ENCODE data around the gene IP6K3.
A peak's percentile ranks its signal among the peaks of the same experiment; 100 is the strongest.

IP6K3 gene

GRCh38 chr6:33700391-33701050 is 46.2 kb downstream of the IP6K3 start:
- DNase-seq, result peak; percentile 60 to 72

GRCh38 chr6:33699739-33700138 is 47.0 kb downstream of the IP6K3 start:
- no peak for DNase-seq

- no peak for DNase-seq
Observed at GRCh38 chr6:33699131-33699530, 47.6 kb downstream of the IP6K3 start.

- DNase-seq, result no peak
Observed at GRCh38 chr6:33698494-33698893, 48.2 kb downstream of the IP6K3 start.

- DNase-seq, result no peak
Observed at GRCh38 chr6:33697845-33698244, 48.9 kb downstream of the IP6K3 start.

- peak; percentile 60 to 74 for DNase-seq
Observed at GRCh38 chr6:33696548-33697518, 49.9 kb downstream of the IP6K3 start.

GRCh38 chr6:33696076-33696475 is 50.6 kb downstream of the IP6K3 start:
- DNase-seq, result no peak

GRCh38 chr6:33695451-33695887 is 51.2 kb downstream of the IP6K3 start:
- DNase-seq, result no peak

- no peak for DNase-seq
Observed at GRCh38 chr6:33694977-33695376, 51.7 kb downstream of the IP6K3 start.

GRCh38 chr6:33694401-33694931 is 52.2 kb downstream of the IP6K3 start:
- DNase-seq, result peak; percentile 60 to 70

GRCh38 chr6:33693186-33694105 is 53.3 kb downstream of the IP6K3 start:
- peak; percentile 9 to 57 for DNase-seq

- DNase-seq, result no peak
Observed at GRCh38 chr6:33692760-33693158, 53.9 kb downstream of the IP6K3 start.

- no peak for DNase-seq
Observed at GRCh38 chr6:33692078-33692759, 54.5 kb downstream of the IP6K3 start.

GRCh38 chr6:33691456-33692077 is 55.1 kb downstream of the IP6K3 start:
- DNase-seq, result no peak

GRCh38 chr6:33690766-33691165 is 55.9 kb downstream of the IP6K3 start:
- no peak for DNase-seq

- no peak for DNase-seq
Observed at GRCh38 chr6:33689879-33690278, 56.8 kb downstream of the IP6K3 start.

- no peak for DNase-seq
Observed at GRCh38 chr6:33689148-33689494, 57.6 kb downstream of the IP6K3 start.

GRCh38 chr6:33688451-33689147 is 58.1 kb downstream of the IP6K3 start:
- DNase-seq, result no peak

GRCh38 chr6:33688006-33688405 is 58.7 kb downstream of the IP6K3 start:
- DNase-seq, result no peak

- no peak for DNase-seq
Observed at GRCh38 chr6:33686981-33687975, 59.4 kb downstream of the IP6K3 start.

Data from SHP77 (cell line).